CD4-positive, alpha-beta T cell treated with Interleukin-4 for 4 hours (primary cell): ENCODE results near the gene KIF6.
"Not testable (repeated sequence)": the region's sequence is repeated elsewhere in the genome, so short reads cannot be mapped to it uniquely, and the experiment has no call there.

Experiments used
- DNase-seq: peaks from one replicate; pipeline ENCODE4 v3.0.0-alpha.2; 2020

The KIF6 gene

DNA sequence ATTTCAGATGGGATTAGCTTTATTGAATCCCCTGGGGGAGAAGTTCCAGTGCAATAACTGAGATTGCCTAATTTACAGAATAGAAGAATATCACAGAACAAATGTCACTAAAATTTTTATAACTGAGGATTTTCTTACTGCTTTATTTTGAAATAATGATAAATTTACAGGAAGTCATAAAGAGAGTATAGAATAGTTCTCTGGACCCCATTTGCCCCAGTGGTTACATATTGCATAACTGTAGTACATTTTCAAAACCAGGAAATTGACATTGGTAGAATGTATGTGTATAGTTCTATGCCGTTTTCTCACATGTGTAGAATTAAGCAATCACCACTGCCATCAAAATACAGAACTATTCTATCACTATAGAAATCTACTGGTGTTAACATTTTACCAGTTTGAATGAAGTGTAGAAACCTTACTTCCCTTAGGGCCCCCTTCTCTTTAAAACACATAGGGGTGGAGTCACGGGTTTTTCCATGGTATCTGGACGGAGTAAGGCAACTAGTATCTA lies 18.3 kb downstream of the KIF6 start:
- no peak for DNase-seq

GRCh38 chr6:39702265-39702664 lies 22.9 kb downstream of the KIF6 start:
- no peak for DNase-seq

DNA sequence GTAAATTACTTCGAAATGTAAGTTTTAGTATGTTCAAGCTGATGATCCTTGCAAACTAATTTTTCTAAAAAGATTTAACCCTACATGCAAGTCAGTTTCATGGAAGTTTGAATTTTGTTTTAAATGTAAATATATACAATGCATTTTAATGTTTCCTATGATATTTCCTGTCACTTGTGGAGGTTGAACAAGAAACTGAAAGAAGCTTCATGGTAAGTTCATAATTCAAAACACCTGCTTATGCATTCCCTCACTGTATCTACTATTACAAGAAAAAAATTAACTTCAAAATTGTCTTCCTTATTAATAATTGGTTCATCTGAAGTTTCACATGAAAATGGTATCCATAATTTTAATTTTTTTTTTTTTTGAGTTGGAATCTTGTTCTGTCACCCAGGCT lies 24.8 kb downstream of the KIF6 start:
- DNase-seq: no peak

GRCh38 chr6:39698789-39699188 lies 26.4 kb downstream of the KIF6 start:
- DNase-seq: no peak

GRCh38 chr6:39696986-39697788 lies 28.0 kb downstream of the KIF6 start:
- DNase-seq: no peak

DNA sequence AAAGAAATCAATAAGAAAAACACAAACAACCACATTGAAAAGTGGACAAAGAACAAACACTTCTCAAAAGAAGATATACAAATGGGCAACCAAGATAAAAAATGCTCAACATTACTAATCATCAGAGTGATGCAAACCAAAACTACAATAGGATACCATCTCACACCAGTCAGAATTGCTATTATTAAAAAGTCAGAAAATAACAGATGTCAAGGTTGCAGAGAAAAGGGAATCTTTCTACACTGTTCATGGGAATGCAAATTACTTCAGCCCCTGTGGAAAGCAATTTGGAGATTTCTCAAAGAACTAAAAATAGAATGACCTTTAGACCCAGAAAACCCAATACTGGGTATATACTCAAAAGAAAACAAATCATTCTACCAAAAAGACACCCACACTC lies 29.8 kb downstream of the KIF6 start:
- DNase-seq: no peak

- DNase-seq: no peak
Measured at GRCh38 chr6:39693206-39693605, 32.0 kb downstream of the KIF6 start.

DNA sequence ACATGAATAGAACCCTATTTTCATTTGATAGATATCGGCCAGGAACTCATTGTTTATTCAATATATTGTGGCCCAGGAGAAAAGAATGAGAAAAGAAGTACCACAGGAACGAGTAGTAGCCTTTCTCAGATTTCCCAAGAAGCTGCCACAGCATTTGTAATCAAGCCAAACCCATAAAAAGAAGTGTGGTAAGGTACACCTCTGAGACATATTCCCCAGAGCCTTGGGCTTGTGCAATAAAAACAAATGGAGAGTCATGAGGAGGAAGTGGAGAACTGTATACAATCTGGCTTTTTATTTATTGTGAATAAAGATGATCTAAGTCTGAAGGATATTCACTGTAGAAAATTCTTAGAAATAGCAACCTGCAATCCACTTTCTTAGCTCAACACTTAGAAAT lies 36.7 kb downstream of the KIF6 start:
- DNase-seq: no peak

- DNase-seq: no peak
Measured at GRCh38 chr6:39686976-39687375, 38.2 kb downstream of the KIF6 start.

- DNase-seq: no peak
Measured at GRCh38 chr6:39685938-39686337, 39.3 kb downstream of the KIF6 start.

GRCh38 chr6:39685489-39685826 lies 39.8 kb downstream of the KIF6 start:
- no peak for DNase-seq

GRCh38 chr6:39684790-39685488 lies 40.3 kb downstream of the KIF6 start:
- DNase-seq: no peak

DNA sequence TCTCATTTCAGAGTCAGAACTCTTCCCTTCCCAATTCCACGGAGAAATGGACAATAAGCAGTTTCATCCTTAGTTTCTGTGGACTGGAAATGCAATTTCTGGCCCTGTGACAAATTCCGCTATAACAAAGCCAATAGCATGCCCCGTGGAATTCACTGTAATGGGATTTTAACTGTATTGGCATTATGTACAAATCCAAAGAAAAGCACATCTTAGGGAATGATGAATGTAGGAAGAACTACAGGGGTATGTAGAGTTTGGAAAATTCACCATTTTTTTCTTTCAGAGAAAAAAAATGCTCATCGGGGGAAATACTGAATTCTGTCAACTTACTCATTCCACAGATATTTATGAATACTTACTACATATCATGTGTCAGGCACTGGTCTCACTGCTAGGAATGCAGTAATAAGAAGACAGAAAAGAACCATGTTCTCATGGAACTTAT lies 43.5 kb downstream of the KIF6 start:
- no peak for DNase-seq

DNA sequence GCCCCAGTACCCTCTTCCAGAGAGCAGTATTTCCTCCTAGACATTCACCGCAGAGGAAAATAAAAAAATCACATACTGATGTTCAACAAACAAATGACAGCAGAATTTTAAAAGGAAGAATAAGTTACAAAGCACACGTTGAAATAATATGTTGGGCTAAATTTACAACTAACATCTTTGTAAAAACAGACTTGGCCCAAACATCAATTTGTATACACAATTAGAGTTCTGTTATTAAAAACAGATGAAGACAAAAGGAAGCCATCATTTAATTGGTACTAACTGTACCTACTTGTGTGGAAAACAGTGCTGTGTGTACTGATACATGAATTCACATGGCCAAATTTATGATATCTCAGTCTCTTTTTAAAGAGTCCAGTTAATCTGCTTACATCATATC lies 46.3 kb downstream of the KIF6 start:
- DNase-seq: no peak

DNA sequence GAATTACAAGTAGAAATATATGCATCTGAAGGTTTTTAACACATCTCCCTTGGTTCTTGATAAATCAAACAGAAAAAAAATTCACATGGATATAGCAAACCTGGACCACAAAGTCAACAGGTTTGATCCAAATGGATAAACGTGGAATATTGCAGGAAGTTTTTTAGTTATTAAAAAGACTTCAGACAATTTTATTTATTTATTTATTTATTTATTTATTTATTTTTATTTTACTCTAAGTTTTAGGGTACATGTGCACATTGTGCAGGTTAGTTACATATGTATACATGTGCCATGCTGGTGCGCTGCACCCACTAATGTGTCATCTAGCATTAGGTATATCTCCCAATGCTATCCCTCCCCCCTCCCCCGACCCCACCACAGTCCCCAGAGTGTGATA lies 47.9 kb downstream of the KIF6 start:
- DNase-seq: not testable (repeated sequence)

GRCh38 chr6:39670519-39670918 lies 54.7 kb downstream of the KIF6 start:
- DNase-seq: no peak

DNA sequence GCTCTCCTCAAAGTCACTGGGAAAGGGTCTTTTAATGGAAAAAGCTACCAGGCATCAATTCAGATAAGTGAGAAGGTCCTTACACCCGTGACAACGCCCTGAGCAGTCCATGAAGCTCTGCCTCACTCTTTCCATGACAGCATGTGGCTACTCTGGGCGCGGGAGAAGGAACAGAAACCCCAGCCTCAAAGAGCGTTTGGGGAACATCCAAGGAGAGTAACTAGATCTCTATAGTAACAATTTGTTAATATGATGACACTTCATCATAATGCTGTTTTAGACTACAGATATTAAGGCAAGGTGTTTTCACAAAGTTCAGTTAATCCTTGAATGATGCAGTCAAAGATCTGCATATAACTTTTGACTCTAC lies 55.2 kb downstream of the KIF6 start:
- DNase-seq: no peak

DNA sequence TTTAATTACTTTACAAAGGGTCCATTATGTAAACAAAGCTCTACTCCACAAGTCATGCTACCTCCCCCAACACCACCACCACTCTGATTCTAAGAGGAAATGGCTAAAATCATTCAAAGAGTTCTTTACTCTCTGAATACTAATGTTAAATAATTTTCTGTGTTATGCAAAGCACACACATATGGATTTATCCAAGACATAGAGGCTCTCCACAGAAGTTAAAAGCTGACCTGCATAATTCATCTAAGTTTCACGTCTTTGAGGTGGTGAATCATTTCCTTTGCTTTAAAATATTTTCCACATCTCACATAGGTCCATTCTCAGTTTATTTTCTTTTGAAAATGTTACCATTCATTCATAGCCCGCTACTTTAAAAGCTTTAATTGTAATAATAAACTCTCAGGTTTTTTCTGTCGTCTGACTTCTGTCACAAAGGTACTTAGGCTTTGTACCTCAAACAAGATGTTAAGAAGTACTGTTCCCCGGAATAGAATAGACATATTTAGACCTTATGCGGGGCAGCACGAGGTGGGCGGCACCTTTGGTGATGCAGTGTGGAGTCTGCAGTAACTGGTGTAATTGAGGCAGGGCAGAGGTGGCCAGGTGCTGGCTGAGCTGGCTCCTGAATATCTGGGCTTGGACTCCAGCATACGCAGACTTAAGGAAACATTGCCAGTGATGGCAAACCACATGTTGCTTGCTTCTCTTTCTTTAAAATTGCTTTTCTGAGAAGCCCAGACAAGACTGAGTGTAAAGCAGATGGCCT lies 55.8 kb downstream of the KIF6 start:
- no peak for DNase-seq

- DNase-seq: no peak
Measured at GRCh38 chr6:39666706-39667489, 58.3 kb downstream of the KIF6 start.

DNA sequence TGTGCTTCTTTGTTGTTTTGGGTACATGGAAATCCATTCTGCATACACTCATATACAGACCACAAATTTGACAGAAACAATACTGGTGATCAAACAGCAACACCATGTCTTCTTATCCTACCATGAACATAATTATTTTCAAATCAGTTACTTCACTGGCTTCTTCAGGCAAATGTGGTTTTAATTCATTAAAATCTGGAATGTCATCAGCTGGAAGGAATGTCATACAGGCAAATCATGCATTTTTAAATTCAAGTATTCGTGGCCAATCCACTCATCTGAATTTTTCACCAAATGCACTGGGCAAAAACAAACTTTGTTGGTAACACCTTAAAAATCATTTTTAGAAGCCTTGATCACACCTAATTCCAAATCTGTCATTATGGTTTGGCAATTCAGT lies 59.3 kb downstream of the KIF6 start:
- no peak for DNase-seq

- DNase-seq: no peak
Measured at GRCh38 chr6:39664173-39664572, 61.0 kb downstream of the KIF6 start.

DNA sequence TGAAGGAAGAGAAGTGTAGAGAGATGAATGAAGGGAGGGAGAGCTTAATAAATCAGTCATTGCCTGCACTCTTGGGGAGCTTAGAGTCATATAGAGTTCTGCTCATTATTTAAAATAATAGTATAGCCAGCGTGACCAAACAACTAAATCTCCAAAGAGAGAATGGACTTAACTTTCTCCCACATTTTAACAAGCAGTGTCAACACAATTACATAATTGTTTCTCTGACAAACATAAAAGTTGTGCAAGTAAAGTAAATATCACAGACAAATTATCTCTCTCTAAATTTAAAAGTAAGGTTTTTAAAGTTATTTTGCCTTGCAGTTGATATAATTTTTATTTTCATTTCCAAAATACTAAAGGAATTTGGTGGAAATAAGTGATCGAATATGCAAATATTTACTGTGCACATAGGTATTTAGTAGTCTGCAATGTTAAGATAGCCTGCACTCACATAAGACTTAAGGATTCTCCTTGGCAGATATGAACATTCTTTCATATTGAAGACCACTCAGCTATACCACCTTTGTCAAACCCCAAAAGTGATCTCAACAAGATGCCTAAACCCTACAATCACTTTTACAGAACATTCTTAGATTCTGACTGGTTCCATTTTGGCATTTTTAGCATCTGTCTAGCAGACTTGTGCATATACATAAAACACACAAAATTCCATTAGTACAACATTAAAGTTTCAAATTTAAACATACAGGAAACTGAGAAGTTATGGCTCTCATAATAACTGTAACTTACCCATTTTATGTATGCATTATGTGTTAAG lies 67.7 kb downstream of the KIF6 start:
- DNase-seq: no peak
